ENCODE results near the gene GRIA1.

Gene GRIA1

DNA sequence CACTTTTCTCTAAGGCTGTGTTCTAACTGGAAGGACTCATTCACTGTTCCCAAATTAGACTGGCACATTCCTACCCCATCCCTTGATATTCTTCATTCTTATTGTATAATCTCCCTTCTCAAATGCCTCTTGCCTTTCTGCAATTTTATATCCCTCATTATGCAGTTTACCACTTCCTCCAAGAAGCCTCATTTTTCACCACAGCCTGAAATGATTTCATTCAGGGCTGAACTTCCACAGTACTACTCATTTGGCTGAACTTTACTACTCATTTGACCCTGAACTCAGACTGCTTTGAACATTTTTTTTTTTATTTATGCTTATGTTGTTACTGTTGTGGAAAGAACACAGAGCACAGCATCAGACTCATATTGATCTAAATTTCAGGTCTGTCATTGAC is 32.7 kb downstream of the GRIA1 start:
- TF ChIP-seq SIN3A (IDR thresholded peaks at IDR 0.05; ENCODE audit: borderline replicate concordance, insufficient read depth, low read length) (no peak), POLR2AphosphoS5 (IDR thresholded peaks at IDR 0.05; ENCODE audit: low read depth, low read length) (no peak), TAF1 (IDR thresholded peaks at IDR 0.05; ENCODE audit: borderline replicate concordance, insufficient read depth, low read length) (no peak), FOXP2 (optimal IDR thresholded peaks at IDR 0.05; ENCODE audit: borderline replicate concordance, extremely low read depth, extremely low read length, insufficient read depth) (no peak)
- TF ChIP-seq, protein P1, sequence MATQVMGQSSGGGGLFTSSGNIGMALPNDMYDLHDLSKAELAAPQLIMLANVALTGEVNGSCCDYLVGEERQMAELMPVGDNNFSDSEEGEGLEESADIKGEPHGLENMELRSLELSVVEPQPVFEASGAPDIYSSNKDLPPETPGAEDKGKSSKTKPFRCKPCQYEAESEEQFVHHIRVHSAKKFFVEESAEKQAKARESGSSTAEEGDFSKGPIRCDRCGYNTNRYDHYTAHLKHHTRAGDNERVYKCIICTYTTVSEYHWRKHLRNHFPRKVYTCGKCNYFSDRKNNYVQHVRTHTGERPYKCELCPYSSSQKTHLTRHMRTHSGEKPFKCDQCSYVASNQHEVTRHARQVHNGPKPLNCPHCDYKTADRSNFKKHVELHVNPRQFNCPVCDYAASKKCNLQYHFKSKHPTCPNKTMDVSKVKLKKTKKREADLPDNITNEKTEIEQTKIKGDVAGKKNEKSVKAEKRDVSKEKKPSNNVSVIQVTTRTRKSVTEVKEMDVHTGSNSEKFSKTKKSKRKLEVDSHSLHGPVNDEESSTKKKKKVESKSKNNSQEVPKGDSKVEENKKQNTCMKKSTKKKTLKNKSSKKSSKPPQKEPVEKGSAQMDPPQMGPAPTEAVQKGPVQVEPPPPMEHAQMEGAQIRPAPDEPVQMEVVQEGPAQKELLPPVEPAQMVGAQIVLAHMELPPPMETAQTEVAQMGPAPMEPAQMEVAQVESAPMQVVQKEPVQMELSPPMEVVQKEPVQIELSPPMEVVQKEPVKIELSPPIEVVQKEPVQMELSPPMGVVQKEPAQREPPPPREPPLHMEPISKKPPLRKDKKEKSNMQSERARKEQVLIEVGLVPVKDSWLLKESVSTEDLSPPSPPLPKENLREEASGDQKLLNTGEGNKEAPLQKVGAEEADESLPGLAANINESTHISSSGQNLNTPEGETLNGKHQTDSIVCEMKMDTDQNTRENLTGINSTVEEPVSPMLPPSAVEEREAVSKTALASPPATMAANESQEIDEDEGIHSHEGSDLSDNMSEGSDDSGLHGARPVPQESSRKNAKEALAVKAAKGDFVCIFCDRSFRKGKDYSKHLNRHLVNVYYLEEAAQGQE (IDR thresholded peaks at IDR 0.05; ENCODE audit: insufficient read depth in 1 of 2, low read depth in 2 of 2, low read length in 2 of 2) = no peak

DNA sequence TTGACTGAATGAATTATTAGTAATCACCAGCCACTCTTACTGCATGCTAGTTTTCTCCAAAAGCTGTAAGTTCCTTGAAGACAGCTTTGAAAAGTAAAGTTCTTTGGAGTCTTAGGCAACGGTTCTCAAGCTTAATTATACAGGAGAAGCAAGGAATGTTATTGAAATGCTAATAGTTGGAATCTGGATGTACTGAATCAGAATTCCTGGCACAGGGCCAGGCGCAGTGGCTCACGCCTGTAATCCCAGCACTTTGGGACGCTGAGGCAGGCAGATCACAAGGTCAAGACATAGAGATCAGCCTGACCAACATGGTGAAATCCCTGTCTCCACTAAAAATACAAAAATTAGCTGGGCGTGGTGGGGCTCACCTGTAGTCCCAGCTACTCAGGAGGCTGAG is 33.4 kb downstream of the GRIA1 start:
- TF ChIP-seq FOXP2 (optimal IDR thresholded peaks at IDR 0.05; ENCODE audit: borderline replicate concordance, extremely low read depth, extremely low read length, insufficient read depth) (no peak), TAF1 (IDR thresholded peaks at IDR 0.05; ENCODE audit: borderline replicate concordance, insufficient read depth, low read length) (no peak), POLR2AphosphoS5 (IDR thresholded peaks at IDR 0.05; ENCODE audit: low read depth, low read length) (no peak), SIN3A (IDR thresholded peaks at IDR 0.05; ENCODE audit: borderline replicate concordance, insufficient read depth, low read length) (no peak)
- TF ChIP-seq, protein P1 (IDR thresholded peaks at IDR 0.05; ENCODE audit: insufficient read depth in 1 of 2, low read depth in 2 of 2, low read length in 2 of 2) = no peak

DNA sequence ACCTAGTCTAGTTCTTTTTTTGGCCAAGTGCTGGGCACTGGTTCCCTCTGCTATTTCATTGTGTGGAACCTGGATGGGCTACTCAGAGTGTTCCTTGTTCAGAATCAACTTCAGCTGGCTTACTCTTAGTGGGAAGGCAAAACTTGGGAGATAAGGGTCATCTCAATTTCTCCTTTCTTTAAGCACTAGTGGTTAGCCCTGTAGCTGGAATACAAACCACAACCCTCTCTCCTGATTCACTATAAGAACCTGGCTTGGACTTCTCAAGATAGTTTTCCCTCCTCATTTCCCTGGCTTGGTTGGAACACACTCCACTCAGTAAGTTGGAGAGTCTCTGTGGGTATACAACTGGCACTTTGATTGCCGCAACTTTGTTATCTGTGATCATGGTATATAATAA is 35.1 kb downstream of the GRIA1 start:
- no peak for TF ChIP-seq POLR2AphosphoS5 (IDR thresholded peaks at IDR 0.05; ENCODE audit: low read depth, low read length)
- TF ChIP-seq FOXP2 (optimal IDR thresholded peaks at IDR 0.05; ENCODE audit: borderline replicate concordance, extremely low read depth, extremely low read length, insufficient read depth) = no peak
- TF ChIP-seq TAF1 (IDR thresholded peaks at IDR 0.05; ENCODE audit: borderline replicate concordance, insufficient read depth, low read length) = no peak
- no peak for TF ChIP-seq SIN3A (IDR thresholded peaks at IDR 0.05; ENCODE audit: borderline replicate concordance, insufficient read depth, low read length)
- TF ChIP-seq, protein P1 (IDR thresholded peaks at IDR 0.05; ENCODE audit: insufficient read depth in 1 of 2, low read depth in 2 of 2, low read length in 2 of 2) = no peak

DNA sequence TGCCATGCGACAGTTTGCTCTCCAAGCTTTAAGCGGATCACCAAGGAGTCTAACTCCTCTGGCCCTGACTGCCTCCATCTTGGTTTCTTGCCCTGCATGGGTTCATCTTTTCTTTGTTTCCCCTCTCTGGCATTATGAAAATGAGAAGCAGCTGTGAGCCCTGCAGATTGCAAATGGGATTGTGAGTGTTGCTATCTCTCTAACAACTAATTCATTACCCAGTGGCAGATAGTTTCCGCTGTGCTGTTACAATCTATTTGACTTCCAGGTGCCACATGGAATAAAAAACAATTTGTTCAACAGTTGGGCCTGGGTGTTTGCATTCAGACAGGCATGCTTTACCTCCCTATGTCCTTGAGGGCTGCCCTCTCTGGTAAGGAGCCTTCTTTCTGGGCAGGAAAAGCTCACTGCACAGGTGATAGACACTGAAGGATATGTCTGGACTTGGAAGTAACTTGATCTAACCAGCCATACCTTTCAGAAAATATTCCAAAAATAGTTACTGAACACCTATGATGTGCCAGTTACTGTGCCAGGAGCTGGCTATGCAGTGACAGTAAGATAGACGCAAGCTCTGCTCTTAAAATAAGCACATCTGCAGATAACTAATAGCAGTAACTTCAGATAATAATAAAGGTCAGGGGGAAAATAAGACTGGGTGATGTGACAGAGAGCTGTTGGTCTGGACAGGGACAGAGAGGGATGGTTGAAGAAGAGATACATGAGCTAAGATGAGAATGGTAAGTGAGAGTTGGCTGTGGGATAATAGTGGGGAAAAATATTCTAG is 40.1 kb downstream of the GRIA1 start:
- TF ChIP-seq TAF1 (IDR thresholded peaks at IDR 0.05; ENCODE audit: borderline replicate concordance, insufficient read depth, low read length) (no peak), POLR2AphosphoS5 (IDR thresholded peaks at IDR 0.05; ENCODE audit: low read depth, low read length) (no peak), FOXP2 (optimal IDR thresholded peaks at IDR 0.05; ENCODE audit: borderline replicate concordance, extremely low read depth, extremely low read length, insufficient read depth) (no peak), SIN3A (IDR thresholded peaks at IDR 0.05; ENCODE audit: borderline replicate concordance, insufficient read depth, low read length) (no peak)
- TF ChIP-seq, protein P1 (IDR thresholded peaks at IDR 0.05; ENCODE audit: insufficient read depth in 1 of 2, low read depth in 2 of 2, low read length in 2 of 2) = no peak

Data from PFSK-1 (cell line).